Parathyroid adenoma (tissue), 2 donors: Measurements from ENCODE around the gene MSRB1.
"Not testable (repeated sequence)": the region's sequence is repeated elsewhere in the genome, so short reads cannot be mapped to it uniquely, and the experiment has no call there.

Source experiments
- H2AFZ ChIP-seq: fragments of 300-600 bp; sonication (generic); one replicate; pipeline ENCODE4 v1.7.0; 2017; ENCODE audit warnings: antibody characterized with exemption, mild to moderate bottlenecking
- H3K27ac ChIP-seq: fragments of 300-600 bp; sonication (generic); one replicate; pipeline ENCODE4 v1.7.0; 2017
- H3K27me3 ChIP-seq: fragments of 300-600 bp; sonication (generic); one replicate; pipeline ENCODE4 v1.7.0; 2017; ENCODE audit warnings: low read length; ENCODE audit not compliant: control insufficient read depth, insufficient read depth
- H3K36me3 ChIP-seq: fragments of 300-600 bp; sonication (generic); one replicate; pipeline ENCODE4 v1.7.0; 2017; ENCODE audit warnings: low read length; ENCODE audit not compliant: control insufficient read depth, insufficient read depth
- H3K4me1 ChIP-seq: fragments of 300-600 bp; sonication (generic); one replicate; pipeline ENCODE4 v1.7.0; 2017; ENCODE audit warnings: control low read depth
- H3K4me2 ChIP-seq: fragments of 300-600 bp; sonication (generic); one replicate; pipeline ENCODE4 v1.7.0; 2017; ENCODE audit warnings: low read length
- H3K4me3 ChIP-seq: fragments of 300-600 bp; sonication (generic); one replicate; pipeline ENCODE4 v1.7.0; 2017; ENCODE audit warnings: low read depth, low read length
- H3K79me2 ChIP-seq: fragments of 300-600 bp; sonication (generic); one replicate; pipeline ENCODE4 v1.7.0; 2017; ENCODE audit warnings: control low read depth
- H3K9ac ChIP-seq: fragments of 300-600 bp; sonication (generic); one replicate; pipeline ENCODE4 v1.7.0; 2017; ENCODE audit warnings: mild to moderate bottlenecking
- H3K9me3 ChIP-seq: fragments of 300-600 bp; sonication (generic); one replicate; pipeline ENCODE4 v1.7.0; 2017; ENCODE audit warnings: low read length; ENCODE audit not compliant: control insufficient read depth
- CTCF ChIP-seq: fragments of 300-600 bp; sonication (generic); IDR thresholded peaks from one replicate; pipeline ENCODE4 v1.7.0; 2017; ENCODE audit warnings: antibody characterized with exemption, mild to moderate bottlenecking
- donor health status: primary hyperparathyroidism.

Gene MSRB1

DNA sequence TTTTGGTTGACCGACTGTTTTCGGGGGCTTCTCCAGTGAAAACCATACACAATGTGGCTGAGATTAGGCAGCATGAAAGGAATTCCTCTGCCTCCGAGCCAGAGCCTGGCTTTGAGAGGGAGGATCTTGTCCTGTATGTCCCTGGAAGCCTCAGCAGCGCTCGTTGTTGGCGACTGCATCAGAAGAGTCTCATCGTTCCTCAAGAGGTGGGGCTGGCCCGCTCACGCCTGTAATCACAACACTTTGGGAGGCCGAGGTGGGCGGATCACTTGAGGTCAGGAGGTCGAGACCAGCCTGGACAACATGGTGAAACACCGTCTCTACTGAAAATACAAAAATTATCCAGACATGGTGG, 39.8 kb downstream of the MSRB1 start:
- Histone ChIP-seq H3K9me3 (no peaks in the 10 kb centered on the region), H3K79me2 (no peaks in the 10 kb centered on the region), H3K4me3 (no peak overlapping the region), H2AFZ (no peak overlapping the region), H3K27me3 (no peaks in the 10 kb centered on the region), H3K36me3 (no peaks in the 10 kb centered on the region), H3K9ac (no peak overlapping the region), H3K4me2 (no peak overlapping the region), H3K27ac (no peak overlapping the region), H3K4me1 (no peaks in the 10 kb centered on the region)
- no peak for TF ChIP-seq CTCF

GRCh38 chr16:1902547-1903219, 40.3 kb downstream of the MSRB1 start:
- Histone ChIP-seq H3K36me3 (no peaks in the 10 kb centered on the region), H3K4me2 (no peak overlapping the region), H2AFZ (no peak overlapping the region), H3K27me3 (no peaks in the 10 kb centered on the region), H3K79me2 (no peaks in the 10 kb centered on the region), H3K9ac (no peak overlapping the region), H3K4me3 (no peak overlapping the region), H3K9me3 (no peaks in the 10 kb centered on the region), H3K27ac (no peak overlapping the region), H3K4me1 (no peaks in the 10 kb centered on the region)
- no peak for TF ChIP-seq CTCF

- Histone ChIP-seq H3K4me2 (no peak overlapping the region), H3K79me2 (no peaks in the 10 kb centered on the region), H3K4me1 (no peaks in the 10 kb centered on the region), H3K4me3 (no peak overlapping the region), H2AFZ (no peak overlapping the region), H3K9me3 (no peaks in the 10 kb centered on the region), H3K9ac (no peak overlapping the region), H3K27me3 (no peaks in the 10 kb centered on the region), H3K36me3 (no peaks in the 10 kb centered on the region), H3K27ac (no peak overlapping the region)
- no peak for TF ChIP-seq CTCF
Observed at GRCh38 chr16:1900452-1900774, 42.6 kb downstream of the MSRB1 start.

- H3K36me3 ChIP-seq, result no peaks in the 10 kb centered on the region
- no peak overlapping the region for H2AFZ ChIP-seq
- H3K9ac ChIP-seq, result no peak overlapping the region
- H3K9me3 ChIP-seq, result no peaks in the 10 kb centered on the region
- no peaks in the 10 kb centered on the region for H3K79me2 ChIP-seq
- H3K4me2 ChIP-seq, result no peak overlapping the region
- H3K27me3 ChIP-seq, result no peaks in the 10 kb centered on the region
- no peaks in the 10 kb centered on the region for H3K4me1 ChIP-seq
- no peak overlapping the region for H3K4me3 ChIP-seq
- TF ChIP-seq CTCF, result no peak
- no peak overlapping the region for H3K27ac ChIP-seq
Observed at GRCh38 chr16:1899641-1900451, 43.2 kb downstream of the MSRB1 start.

DNA sequence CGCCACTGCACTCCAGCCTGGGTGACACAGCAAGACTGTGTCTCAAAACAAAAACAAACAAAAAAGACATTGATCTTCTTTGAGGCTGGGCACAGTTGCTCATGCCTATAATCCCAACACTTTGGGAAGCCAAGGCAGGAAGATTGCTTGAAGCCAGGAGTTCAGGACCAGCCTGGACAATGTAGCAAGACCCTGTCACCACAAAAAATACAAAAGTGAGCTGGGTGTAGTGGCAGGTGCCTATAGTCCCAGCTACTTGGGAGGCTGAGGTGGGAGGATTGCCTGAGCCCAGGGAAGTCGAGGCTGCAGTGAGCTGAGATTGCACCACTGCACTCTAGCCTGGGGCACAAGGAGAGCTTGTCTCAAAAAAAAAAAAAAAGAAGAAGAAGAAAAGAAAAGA, 45.3 kb downstream of the MSRB1 start:
- H3K9ac ChIP-seq, H3K4me3 ChIP-seq, H3K4me1 ChIP-seq, H3K27me3 ChIP-seq, H3K36me3 ChIP-seq, H2AFZ ChIP-seq, H3K79me2 ChIP-seq, H3K9me3 ChIP-seq, H3K27ac ChIP-seq, H3K4me2 ChIP-seq: not testable (repeated sequence)
